GM23338 (cell line): ENCODE results near the gene EMX1.

Source experiments
- CREB1 ChIP-seq: fragments of 250-450 bp; sonication (Bioruptor Pico); IDR thresholded peaks from 2 replicates; pipeline ENCODE4 v1.5.0; 2020; ENCODE audit warnings: low read depth, mild to moderate bottlenecking, moderate library complexity
- EZH2 ChIP-seq: fragments of 200-600 bp; sonication (generic); IDR thresholded peaks from one replicate; pipeline ENCODE4 v1.8.0; 2017; ENCODE audit warnings: antibody characterized with exemption, mild to moderate bottlenecking, low read depth; ENCODE audit not compliant: unreplicated experiment
- EZH2phosphoT487 ChIP-seq: fragments of 200-600 bp; sonication (generic); IDR thresholded peaks from one replicate; pipeline ENCODE4 v1.8.1; 2018; ENCODE audit warnings: antibody characterized with exemption; ENCODE audit not compliant: unreplicated experiment
- JUNB ChIP-seq: IDR thresholded peaks from one replicate; pipeline ENCODE4 v1.6.1; 2016; ENCODE audit warnings: antibody characterized with exemption; ENCODE audit not compliant: unreplicated experiment
- POLR2AphosphoS5 ChIP-seq: IDR thresholded peaks from 2 replicates; pipeline ENCODE4 v1.6.1; 2016; ENCODE audit warnings: antibody characterized with exemption, low read depth
- STAT1 ChIP-seq: IDR thresholded peaks from one replicate; pipeline ENCODE4 v1.6.1; 2016; ENCODE audit warnings: antibody characterized with exemption; ENCODE audit not compliant: unreplicated experiment
- ZNF114 ChIP-seq: fragments of 250-450 bp; sonication (Bioruptor Pico); IDR thresholded peaks from 2 replicates; pipeline ENCODE4 v1.5.0; 2020; ENCODE audit warnings: mild to moderate bottlenecking, moderate library complexity
- ZNF331 ChIP-seq: fragments of 250-450 bp; sonication (Bioruptor Pico); IDR thresholded peaks from 2 replicates; pipeline ENCODE4 v1.5.0; 2020; ENCODE audit warnings: low read depth, mild to moderate bottlenecking, moderate library complexity
- TF ChIP-seq, protein P1 (sequence below), 2 experiments: fragments of 200-600 bp in 1 of 2; sonication (generic) in 1 of 2; conservative IDR thresholded peaks; 2 replicates each; pipeline versions ENCODE4 v1.5.1 to v1.6.1; 2016 to 2017; ENCODE audit warnings: antibody characterized with exemption in 2 of 2, low read depth in 2 of 2, mild to moderate bottlenecking in 2 of 2, moderate library complexity in 1 of 2
- TF ChIP-seq, protein P2 (sequence below): IDR thresholded peaks from one replicate; pipeline ENCODE4 v1.6.1; 2018; ENCODE audit warnings: antibody characterized with exemption; ENCODE audit not compliant: unreplicated experiment
- TF ChIP-seq, protein P3 (sequence below): IDR thresholded peaks from 2 replicates; pipeline ENCODE4 v1.6.1; 2016; ENCODE audit warnings: antibody characterized with exemption

DNA sequence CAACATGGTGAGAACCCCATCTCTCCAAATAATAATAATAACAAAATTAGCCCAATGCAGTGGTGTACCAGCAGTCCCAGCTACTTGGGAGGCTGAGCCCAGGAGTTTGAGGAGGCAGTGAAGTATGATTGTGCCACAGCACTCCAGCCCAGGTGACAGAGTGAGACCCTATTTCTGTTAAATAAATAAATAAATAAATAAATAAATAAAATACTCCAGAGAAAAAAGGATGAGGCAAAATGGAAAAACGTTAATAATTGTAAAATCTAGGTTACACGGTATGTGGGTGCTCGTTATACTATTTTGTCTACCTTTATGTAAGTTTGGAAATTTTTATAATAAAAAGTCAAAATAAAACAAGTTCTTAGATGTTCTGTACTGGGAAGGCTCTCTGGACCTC is 8.6 kb upstream of the EMX1 start:
- TF ChIP-seq, protein P1, sequence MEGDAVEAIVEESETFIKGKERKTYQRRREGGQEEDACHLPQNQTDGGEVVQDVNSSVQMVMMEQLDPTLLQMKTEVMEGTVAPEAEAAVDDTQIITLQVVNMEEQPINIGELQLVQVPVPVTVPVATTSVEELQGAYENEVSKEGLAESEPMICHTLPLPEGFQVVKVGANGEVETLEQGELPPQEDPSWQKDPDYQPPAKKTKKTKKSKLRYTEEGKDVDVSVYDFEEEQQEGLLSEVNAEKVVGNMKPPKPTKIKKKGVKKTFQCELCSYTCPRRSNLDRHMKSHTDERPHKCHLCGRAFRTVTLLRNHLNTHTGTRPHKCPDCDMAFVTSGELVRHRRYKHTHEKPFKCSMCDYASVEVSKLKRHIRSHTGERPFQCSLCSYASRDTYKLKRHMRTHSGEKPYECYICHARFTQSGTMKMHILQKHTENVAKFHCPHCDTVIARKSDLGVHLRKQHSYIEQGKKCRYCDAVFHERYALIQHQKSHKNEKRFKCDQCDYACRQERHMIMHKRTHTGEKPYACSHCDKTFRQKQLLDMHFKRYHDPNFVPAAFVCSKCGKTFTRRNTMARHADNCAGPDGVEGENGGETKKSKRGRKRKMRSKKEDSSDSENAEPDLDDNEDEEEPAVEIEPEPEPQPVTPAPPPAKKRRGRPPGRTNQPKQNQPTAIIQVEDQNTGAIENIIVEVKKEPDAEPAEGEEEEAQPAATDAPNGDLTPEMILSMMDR (conservative IDR thresholded peaks at IDR 0.05; ENCODE audit: low read depth in 2 of 2), result no peak
- TF ChIP-seq EZH2phosphoT487 (no peak), EZH2 (no peak), POLR2AphosphoS5 (no peak), CREB1 (CRISPR knock-in tag) (no peak), ZNF331 (CRISPR knock-in tag) (no peak), ZNF114 (CRISPR knock-in tag) (no peak), STAT1 (no peak), JUNB (no peak)
- TF ChIP-seq, protein P2, sequence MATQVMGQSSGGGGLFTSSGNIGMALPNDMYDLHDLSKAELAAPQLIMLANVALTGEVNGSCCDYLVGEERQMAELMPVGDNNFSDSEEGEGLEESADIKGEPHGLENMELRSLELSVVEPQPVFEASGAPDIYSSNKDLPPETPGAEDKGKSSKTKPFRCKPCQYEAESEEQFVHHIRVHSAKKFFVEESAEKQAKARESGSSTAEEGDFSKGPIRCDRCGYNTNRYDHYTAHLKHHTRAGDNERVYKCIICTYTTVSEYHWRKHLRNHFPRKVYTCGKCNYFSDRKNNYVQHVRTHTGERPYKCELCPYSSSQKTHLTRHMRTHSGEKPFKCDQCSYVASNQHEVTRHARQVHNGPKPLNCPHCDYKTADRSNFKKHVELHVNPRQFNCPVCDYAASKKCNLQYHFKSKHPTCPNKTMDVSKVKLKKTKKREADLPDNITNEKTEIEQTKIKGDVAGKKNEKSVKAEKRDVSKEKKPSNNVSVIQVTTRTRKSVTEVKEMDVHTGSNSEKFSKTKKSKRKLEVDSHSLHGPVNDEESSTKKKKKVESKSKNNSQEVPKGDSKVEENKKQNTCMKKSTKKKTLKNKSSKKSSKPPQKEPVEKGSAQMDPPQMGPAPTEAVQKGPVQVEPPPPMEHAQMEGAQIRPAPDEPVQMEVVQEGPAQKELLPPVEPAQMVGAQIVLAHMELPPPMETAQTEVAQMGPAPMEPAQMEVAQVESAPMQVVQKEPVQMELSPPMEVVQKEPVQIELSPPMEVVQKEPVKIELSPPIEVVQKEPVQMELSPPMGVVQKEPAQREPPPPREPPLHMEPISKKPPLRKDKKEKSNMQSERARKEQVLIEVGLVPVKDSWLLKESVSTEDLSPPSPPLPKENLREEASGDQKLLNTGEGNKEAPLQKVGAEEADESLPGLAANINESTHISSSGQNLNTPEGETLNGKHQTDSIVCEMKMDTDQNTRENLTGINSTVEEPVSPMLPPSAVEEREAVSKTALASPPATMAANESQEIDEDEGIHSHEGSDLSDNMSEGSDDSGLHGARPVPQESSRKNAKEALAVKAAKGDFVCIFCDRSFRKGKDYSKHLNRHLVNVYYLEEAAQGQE, result no peak
- TF ChIP-seq, protein P3, sequence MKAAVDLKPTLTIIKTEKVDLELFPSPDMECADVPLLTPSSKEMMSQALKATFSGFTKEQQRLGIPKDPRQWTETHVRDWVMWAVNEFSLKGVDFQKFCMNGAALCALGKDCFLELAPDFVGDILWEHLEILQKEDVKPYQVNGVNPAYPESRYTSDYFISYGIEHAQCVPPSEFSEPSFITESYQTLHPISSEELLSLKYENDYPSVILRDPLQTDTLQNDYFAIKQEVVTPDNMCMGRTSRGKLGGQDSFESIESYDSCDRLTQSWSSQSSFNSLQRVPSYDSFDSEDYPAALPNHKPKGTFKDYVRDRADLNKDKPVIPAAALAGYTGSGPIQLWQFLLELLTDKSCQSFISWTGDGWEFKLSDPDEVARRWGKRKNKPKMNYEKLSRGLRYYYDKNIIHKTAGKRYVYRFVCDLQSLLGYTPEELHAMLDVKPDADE, result no peak
